HG03139 (cell line): ENCODE data around the gene PRKCE.

Experiments used
- ATAC-seq: cut with Tn5 transposase; IDR thresholded peaks from one replicate; pipeline ENCODE4 v1.9.1; 2021; ENCODE audit not compliant: unreplicated experiment

Gene PRKCE

GRCh38 chr2:45979065-45979464 is 327.6 kb downstream of the PRKCE start:
- ATAC-seq: no peak

- ATAC-seq: no peak
These were observed 328.8 kb downstream of the PRKCE start for GRCh38 chr2:45980161-45980865.

GRCh38 chr2:45981384-45981930 is 330.0 kb downstream of the PRKCE start:
- ATAC-seq: no peak

- ATAC-seq: no peak
These were observed 330.6 kb downstream of the PRKCE start for GRCh38 chr2:45982096-45982495.

- no peak for ATAC-seq
These were observed 331.7 kb downstream of the PRKCE start for GRCh38 chr2:45983213-45983612.

- no peak for ATAC-seq
These were observed 332.9 kb downstream of the PRKCE start for GRCh38 chr2:45984366-45984765.

GRCh38 chr2:45984896-45985473 is 333.5 kb downstream of the PRKCE start:
- no peak for ATAC-seq

- no peak for ATAC-seq
These were observed 335.0 kb downstream of the PRKCE start for GRCh38 chr2:45986509-45986908.

GRCh38 chr2:45987856-45988255 is 336.4 kb downstream of the PRKCE start:
- no peak for ATAC-seq

GRCh38 chr2:45988879-45989278 is 337.4 kb downstream of the PRKCE start:
- no peak for ATAC-seq

- ATAC-seq: no peak
These were observed 338.7 kb downstream of the PRKCE start for GRCh38 chr2:45990131-45990530.

- ATAC-seq: no peak
These were observed 340.7 kb downstream of the PRKCE start for GRCh38 chr2:45992021-45992740.

GRCh38 chr2:45992741-45993475 is 341.4 kb downstream of the PRKCE start:
- no peak for ATAC-seq

- ATAC-seq: no peak
These were observed 342.1 kb downstream of the PRKCE start for GRCh38 chr2:45993476-45993991.

- ATAC-seq: no peak
These were observed 342.6 kb downstream of the PRKCE start for GRCh38 chr2:45994060-45994459.

GRCh38 chr2:46000660-46001059 is 349.2 kb downstream of the PRKCE start:
- no peak for ATAC-seq

- no peak for ATAC-seq
These were observed 349.8 kb downstream of the PRKCE start for GRCh38 chr2:46001290-46001689.

GRCh38 chr2:46001741-46002506 is 350.4 kb downstream of the PRKCE start:
- no peak for ATAC-seq

- no peak for ATAC-seq
These were observed 351.0 kb downstream of the PRKCE start for GRCh38 chr2:46002507-46002883.

- ATAC-seq: no peak
These were observed 351.5 kb downstream of the PRKCE start for GRCh38 chr2:46002947-46003346.
